NCI-H146 (cell line): ENCODE results near the gene DNAJC11.
"Not testable (repeated sequence)": the region's sequence is repeated elsewhere in the genome, so short reads cannot be mapped to it uniquely, and the experiment has no call there.

Experiments used
- DNase-seq: peaks from one replicate; lab custom pipeline; 2025; lab: John Stamatoyannopoulos, UW

Gene DNAJC11

DNA sequence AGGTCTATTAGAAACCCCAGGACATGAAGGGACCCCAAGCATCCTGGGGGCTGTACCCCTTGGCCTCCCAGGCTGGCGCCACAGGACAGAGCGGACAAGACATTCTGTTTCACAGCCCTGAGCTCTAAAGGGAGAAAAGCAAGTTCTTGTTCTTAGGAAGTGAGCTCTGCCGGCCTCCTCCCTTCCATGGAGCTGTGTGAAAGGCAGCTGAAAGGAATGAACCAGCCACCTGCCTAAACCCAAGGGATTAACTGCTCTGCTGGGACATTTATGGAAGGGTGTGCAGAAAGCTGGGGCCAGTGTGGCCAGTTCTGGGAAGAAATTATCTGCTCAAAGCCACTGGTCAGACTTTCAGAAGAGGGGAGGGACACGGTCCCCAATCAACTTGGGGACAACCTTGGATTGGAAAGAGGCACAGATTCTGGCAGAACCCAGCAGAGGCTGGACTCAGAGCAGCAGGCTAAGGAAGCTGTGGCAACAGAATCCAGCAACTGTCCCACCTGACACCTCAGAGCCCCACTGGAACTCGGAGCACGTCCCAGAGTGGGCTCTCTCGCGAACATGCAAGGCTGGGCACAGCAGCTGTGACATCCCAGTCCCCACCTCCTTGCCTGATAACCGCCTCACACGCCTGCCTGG lies 101.1 kb downstream of the DNAJC11 start:
- DNase-seq, result no peak

DNA sequence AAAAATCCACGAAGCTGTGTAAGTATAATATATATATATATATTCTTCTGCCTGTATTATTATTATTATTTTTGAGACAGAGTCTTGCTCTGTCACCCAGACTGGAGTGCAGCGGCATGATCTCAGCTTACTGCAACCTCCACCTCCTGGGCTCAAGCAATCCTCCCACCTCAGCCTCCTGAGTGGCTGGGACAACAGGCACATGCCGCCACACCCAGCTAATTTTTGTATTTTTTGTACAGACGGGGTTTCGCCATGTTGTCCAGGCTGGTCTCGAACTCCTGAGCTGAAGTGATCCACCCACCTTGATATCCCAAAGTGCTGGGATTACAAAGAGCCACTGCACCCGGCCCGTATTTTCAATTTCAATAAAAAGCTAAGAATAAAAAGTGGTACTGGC lies 101.6 kb downstream of the DNAJC11 start:
- not testable (repeated sequence) for DNase-seq

DNA sequence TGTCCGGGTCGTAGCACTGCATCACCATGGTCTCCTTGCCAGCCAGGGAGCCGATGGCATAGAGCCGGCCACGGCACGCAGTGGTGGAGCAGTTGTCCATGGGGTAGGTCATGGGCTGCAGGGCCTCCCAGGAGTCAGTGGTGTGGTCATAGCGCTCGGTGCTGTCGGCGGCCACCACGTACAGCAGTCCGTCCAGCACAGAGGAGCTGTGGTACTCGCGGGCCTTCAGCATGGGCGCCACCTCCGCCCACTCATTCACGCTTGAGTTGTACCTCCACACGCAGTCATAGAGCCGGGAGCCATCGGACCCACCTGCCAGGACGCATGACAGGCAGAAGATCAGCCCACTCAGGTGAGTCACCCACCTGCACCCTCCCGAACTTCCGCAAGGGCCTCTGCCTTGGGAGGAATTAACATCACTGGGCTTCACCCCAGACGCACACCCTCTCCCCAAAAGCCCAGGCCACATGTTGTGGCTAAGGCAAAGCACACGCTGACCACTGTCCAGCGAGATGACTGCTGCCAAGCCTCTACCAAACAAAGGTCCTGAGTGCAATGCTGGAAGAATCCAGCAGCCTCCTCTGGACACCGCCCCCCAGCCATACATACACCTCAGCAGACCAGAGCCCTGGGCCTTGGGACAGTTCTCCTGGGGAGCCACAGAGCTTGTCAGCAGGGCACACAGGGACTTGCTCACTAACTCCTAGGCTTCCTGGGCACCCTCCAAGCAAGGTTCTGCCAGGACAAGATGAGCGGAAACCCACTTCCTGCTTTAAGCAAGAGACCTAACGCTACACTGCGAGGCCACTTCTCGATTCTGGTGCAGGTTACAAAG lies 102.3 kb downstream of the DNAJC11 start:
- DNase-seq, result no peak

DNA sequence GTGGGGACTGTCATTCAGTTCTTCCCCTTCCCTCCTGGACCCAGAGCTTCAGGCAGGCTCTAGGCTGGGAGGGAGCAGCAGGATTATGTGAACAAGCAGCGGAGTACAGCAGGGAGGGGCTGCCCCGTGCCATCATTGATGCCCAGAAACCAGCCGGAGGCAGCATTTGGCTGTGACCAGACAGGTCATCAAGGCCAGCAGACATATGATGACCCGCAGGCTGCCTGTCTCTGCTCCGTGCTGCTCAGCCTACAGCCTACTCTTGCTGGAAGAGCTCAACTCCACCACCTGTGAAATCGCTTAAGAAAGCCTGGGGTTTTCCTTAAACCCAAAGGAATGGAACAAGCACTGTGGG lies 103.9 kb downstream of the DNAJC11 start:
- DNase-seq, result no peak

DNA sequence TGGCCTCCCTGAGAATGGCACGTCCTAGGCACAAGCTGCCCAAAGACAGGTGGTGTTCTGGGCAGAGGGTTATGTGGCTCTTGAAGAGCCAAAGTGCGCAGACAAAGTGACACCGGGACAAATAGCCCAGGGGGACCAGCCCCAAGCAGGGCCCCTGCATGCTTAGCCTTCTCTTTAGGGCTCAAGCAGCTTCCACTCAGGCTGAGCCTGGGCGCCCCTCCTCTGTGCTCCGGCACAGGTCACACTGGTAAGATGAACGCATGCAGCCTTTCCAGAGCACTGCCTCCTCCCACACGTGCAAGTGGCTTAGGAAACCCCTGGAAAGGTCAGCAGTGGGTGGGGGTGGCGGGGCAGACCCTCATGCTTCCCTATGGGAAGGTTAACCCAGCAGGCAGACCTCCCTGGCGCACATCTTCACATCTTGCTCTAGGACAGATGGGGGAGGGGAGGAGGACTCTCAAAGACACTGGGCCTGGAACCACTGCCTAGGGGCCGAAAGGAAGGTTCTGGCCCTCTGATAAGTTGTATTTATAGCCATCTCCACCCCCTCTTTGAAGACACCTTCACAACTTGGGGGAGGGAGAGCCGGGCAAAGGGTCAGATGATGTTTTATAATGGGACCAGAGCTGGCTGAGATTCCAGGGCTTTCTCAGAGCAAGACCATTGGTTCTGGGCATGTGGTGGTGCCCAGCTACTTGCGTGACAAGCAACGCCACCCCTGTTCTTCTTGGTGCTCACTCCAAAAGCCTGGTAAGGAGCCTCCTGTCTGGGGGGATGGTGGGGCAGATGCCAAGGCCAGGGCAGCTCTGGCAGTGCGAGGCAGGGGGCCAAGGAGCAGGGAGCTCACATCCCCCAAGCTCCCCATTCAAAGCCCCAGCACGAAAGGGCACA lies 104.5 kb downstream of the DNAJC11 start:
- DNase-seq, result no peak

DNA sequence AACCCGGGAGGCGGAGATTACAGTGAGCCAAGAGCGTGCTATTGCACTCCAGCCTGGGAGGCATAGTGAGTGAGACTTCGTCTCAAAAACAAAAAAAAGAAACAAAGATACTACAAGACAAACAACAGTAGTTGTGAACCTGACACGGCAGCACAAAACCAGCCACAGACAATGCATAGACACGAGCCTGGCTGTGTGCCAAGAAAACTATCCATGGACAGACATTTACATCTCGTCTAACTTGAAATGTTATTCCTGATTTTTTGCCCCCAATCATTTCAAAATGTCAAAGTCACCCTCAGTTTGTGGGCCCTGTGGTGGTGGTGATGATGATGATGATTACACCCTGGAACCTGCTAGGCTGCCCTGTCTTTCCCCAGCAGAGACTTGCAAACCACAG lies 105.3 kb downstream of the DNAJC11 start:
- DNase-seq, result no peak

DNA sequence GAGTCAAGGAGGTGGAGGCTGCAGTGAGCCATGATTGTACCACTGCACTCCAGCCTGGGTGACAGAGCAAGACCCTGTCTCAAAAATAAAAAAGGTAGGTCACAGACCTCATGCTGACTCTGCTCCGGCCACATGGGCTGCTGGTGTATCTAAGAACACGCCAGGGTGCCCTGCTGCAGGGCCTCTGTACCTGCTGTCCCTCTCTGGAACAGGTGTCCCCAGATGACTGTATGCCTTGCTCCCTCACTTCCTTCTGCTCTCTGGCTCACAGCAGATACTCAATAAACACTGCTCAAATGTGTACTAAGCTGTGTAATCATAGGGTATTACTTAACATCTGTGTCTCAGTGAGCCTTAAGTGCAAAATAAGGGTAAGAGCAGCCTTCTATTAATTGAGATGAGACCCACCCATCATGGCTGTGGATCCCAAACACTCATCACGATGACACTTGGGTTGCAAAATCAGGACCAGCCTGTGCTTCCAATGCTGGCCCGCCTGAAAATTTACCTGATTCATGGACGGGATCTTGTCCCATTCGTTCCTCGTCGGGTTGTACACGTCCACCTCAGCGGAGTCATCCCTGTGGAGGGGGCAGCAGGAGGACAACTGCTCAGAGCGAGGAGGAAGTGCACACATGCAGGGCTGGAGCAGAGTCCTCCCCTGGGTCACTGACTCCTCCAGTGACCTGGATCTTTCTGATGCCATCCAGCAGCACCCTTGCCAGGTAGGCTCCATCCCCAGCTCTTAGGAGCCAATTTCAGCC lies 106.5 kb downstream of the DNAJC11 start:
- no peak for DNase-seq

DNA sequence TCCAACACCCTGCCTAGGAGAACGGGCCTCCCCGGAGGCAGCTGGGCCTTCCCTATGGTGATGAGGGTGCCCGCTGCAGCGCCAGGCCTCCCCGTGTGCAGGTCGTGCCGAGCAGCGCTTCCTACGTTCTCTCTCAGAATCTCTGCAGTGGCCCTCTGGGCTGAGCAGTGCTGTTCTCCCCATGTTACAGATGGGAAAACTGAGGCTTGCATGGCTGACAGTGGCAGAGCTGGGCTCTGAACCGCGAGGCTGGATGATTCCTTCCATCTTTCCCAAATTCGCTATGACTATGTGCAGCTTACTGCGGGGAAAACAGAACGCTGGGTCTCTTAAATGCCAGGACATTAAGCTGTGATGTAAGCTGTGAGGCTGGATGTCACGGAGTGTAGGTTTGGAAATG lies 107.8 kb downstream of the DNAJC11 start:
- DNase-seq, result no peak

DNA sequence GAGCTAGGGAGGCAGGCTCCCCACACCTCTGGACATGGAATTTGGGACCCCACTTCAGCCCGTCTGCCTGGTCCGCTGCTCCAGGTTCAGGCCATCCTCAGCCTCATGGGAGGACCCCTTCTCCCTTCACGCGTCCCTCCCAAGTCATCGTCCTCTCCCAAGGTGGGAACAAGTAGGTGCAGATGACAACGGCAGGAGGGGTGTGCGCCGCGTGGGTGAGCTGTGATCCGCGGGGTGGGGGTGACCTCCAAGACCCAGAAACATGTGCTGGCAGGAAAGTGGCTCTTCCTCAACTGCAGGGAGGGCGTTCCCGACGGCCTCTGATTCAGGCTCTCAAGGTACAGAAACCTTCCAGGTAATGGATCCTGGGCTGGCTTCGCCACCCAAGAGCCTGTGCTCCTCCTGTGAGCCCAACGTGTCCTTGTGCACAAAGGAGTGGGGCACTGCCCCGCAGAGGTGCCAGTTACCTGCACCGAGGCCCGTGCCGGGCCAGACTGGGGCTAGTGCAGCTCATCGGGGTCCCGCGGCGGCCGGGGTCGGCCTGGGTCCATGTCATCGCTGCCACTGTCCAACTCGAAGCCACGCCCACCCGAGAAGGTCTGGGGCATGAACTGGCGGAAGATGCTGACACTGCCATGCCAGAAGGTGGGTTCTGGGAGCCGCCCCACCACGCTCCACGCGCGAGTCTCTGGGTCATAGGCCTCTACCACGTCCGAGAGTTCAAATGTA lies 108.6 kb downstream of the DNAJC11 start:
- no peak for DNase-seq

DNA sequence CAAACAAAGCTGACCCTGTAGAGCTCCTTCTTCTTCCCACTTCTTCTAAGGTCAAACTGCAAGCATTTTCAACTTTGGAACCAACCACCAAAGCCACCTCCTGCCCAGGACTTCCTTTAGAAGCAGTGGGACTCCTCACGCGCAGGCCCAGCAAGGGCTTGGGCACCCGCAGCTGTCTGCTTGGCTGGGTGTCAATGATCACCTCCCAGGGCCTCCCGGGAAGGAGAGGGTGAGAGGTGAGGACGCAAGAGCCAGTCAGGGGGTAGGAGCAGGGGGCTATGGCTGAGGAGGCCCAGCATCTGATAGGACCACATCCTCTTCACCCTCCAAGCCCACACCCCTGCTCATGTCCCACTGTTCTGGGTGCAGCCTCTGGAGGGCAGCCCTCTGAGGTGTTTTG lies 109.2 kb downstream of the DNAJC11 start:
- DNase-seq, result no peak

DNA sequence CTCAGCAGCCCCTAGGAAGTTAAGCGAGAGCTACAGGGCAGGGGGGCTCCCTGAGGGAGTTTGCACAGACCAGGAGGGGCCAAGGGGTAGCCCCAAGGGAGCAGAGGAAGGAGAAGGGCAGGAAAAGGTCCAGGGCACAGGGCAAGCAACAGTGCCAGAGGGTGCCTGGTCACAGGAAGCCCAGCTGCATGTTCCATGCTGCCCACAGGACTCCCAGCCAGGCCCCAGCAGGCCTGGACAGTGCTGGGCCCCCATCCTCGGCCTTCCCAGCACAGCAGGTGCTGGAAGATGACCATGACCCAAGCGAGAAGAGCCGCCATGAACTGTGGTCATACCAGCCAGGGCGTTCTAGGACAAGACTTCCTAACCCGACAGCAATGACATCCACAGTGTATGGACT lies 110.0 kb downstream of the DNAJC11 start:
- DNase-seq, result no peak

DNA sequence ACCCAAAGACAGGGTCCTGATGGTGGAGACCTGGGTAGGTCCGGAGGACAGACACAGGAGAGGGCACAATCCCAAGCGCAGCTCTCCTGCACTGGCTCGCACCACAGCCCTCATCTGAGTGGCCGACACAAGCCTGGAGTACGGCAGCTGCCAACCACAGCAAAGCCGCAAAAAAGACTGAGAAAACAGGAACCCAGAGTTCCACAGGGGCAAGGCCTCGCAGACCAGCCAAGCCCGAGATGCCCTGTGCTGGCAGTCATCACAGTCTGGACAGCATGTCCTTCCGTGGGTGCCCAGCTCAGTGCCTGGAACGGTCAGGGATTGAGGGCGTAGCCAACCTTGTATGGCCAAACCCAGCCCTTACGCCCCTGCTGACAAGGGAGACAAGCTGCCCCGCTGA lies 110.4 kb downstream of the DNAJC11 start:
- no peak for DNase-seq

DNA sequence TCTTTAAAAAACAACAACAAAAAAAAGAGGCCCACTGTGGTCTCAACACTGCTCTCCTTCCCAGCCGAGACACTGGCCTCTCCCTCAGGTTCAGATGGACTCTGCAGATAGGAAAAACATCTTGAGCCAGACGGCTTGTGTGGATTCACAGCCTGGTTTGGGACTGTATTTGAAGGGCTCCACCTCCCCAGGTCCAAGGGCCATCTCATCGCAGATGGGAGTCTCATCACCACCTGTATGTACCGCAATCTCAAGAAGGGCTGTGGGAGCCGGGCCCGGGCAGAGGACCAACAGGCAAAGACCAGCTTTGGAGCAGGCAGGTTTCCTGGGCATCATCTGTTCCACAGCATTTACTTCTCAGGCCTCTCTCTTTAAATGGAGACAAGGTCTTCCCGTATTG lies 111.6 kb downstream of the DNAJC11 start:
- no peak for DNase-seq

DNA sequence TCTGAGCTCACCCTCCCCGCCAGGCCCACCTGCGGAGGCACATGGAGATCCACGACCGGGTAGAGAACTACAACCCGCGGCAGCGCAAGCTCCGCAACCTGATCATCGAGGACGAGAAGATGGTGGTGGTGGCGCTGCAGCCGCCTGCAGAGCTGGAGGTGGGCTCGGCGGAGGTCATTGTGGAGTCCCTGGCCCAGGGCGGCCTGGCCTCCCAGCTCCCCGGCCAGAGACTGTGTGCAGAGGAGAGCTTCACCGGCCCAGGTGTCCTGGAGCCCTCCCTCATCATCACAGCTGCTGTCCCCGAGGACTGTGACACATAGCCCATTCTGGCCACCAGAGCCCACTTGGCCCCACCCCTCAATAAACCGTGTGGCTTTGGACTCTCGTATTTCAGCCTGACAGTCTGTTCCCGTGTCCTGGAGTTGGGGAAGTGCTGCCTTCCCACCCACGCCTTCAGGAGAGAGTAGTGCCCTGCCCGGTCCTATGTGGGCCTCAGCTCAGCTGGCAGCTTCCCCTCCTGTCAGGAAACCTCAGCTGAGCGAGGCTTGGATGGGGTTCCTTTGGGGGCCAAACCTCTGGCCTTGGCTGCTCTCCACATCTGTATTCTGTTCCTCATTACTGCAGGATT lies 112.6 kb downstream of the DNAJC11 start:
- no peak for DNase-seq

DNA sequence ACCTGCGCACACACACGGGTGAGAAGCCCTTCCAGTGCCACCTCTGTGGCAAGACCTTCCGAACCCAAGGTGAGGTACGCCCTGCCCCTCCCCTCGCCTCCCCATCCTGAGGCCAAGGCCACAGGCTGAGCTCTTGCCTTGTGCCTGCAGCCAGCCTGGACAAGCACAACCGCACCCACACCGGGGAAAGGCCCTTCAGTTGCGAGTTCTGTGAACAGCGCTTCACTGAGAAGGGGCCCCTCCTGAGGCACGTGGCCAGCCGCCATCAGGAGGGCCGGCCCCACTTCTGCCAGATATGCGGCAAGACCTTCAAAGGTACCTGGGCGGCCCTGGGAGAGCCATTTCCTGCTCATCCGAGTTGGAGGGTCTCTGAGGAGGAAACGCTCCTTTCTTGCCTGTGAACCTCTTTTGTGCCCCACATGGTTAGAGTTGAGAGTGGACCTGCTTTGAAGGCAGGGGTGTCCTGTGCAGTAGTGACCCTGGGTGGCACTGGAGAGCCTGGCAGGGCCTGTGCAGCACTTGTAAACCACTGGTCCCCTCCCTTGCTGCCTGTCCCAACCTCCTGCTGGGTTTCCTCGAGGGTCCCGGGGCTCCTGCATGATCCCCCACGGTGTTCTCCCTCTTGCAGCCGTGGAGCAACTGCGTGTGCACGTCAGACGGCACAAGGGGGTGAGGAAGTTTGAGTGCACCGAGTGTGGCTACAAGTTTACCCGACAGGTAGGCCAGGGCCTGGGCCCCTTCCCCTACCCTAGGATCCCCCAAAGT lies 113.3 kb downstream of the DNAJC11 start:
- no peak for DNase-seq

DNA sequence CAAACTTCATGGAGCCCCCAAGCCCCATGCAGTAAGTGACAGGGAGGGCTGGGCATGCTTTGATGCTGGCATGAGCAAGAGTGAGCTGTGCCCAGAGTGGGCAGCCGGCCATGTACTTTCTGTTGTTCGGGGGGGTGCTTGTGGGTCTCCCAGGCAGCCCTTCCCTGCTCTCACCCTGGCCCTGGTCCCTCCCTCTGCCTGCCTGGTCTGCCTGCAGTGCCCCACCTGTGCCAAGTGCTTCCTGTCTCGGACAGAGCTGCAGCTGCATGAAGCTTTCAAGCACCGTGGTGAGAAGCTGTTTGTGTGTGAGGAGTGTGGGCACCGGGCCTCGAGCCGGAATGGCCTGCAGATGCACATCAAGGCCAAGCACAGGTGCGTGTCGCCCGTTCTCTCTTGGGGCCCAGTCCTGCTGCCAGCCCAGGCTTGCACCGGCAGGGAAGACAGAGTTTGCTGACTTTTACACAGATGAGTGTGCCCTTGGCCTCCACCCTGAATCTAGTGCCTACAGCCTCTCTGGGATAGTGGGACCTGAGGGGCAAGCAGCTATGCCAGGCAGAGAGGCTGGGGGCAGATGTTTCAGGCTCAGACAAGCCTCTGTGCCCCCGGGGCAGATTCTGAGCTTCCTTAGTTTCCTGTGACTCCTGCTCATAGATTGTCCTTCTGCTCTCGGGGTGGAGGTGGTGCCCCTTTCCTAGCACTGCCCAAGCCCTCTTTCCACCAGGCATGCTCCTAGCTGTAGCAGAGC lies 114.2 kb downstream of the DNAJC11 start:
- no peak for DNase-seq

DNA sequence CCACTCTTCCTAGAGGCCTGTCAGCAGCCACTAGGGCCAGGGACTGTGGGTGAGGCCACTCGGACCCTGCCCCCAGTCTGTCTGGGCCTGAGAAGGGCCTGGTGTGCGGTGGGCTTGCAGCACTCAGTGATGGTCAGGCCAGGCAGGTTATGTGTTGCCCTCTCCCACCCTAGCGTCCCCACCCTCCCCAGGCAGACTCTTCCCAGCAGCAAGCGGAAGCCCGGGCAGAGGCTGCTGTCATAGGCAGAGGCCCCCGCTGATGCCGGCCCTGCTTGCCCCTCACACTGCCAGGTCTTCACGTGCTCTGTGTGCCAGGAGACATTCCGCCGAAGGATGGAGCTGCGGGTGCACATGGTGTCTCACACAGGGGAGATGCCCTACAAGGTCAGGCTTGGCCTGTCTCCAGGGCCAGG lies 115.2 kb downstream of the DNAJC11 start:
- no peak for DNase-seq

DNA sequence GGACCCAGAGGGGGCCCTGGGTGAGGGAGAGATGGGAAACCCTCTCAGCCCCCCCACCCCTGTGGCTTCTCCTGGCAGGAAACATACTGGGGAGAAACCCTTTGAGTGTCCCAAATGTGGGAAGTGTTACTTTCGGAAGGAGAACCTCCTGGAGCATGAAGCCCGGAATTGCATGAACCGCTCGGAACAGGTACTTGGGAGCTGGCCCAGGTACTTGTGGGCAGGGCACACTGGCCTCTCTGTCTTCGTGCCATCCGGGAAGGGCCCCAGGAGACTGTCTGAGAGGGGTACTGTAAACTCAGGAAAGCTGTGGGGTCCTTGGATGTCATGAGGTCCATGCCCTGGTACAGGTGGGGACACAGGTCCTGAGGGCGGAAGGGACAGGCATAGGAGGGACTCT lies 115.8 kb downstream of the DNAJC11 start:
- DNase-seq, result no peak

DNA sequence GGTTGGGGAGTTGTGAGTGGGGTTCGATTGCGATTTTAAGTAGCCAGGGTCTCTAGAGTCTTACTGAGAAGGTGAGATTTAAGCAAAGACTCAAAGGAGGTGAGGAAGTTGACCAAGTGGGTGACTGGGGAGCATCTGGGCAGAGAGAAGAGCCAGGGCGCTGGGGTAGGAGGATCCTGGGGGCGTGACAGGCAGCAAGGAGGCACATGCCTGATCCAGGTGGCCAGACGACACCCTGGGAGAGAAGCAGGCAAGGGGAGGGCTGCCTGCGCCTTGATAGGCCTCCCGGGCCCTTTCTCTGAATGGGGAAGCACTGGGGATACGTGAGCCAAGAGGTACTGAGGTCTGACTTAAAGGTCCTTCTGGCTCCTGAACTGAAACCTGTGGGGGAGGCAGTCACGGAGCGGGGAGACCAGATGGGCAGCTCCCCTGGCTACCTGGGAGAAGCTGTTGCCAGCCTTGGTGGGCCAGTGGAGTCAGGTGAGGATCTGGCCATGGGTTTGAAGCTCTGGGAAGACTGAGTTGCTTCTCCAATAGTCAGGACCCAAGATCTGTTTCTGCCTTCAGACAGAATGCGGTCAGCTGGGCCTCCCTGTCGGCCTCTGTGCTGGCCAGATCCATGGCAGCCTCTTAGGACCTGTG lies 116.4 kb downstream of the DNAJC11 start:
- no peak for DNase-seq
